ENCODE data around the gene ERCC3.

ERCC3 gene

GRCh38 chr2:127293748-127294562 is at the start of gene ERCC3:
TSS of gene ERCC3 (minus strand) at chr2:127294144. CDS start at chr2:127294081, 63 bp downstream.
- DNase-seq: peak; percentile 70 to 80

GRCh38 chr2:127343277-127343676 is 49.3 kb upstream of the ERCC3 start:
- no peak for DNase-seq

GRCh38 chr2:127342101-127342500 is 48.2 kb upstream of the ERCC3 start:
- DNase-seq: no peak

- no peak for DNase-seq
These were observed 38.4 kb upstream of the ERCC3 start for GRCh38 chr2:127332335-127332734.

GRCh38 chr2:127330753-127331152 is 36.8 kb upstream of the ERCC3 start:
- no peak for DNase-seq

- no peak for DNase-seq
These were observed 32.5 kb upstream of the ERCC3 start for GRCh38 chr2:127326289-127326945.

GRCh38 chr2:127324635-127325034 is 30.7 kb upstream of the ERCC3 start:
- DNase-seq: peak in 1 of 2 donors; percentile 47

- DNase-seq: no peak
These were observed 27.4 kb upstream of the ERCC3 start for GRCh38 chr2:127321303-127321702.

GRCh38 chr2:127320586-127321275 is 26.8 kb upstream of the ERCC3 start:
- no peak for DNase-seq

GRCh38 chr2:127320067-127320466 is 26.1 kb upstream of the ERCC3 start:
- no peak for DNase-seq

- DNase-seq: no peak
These were observed 20.4 kb upstream of the ERCC3 start for GRCh38 chr2:127314193-127314988.

GRCh38 chr2:127313406-127313805 is 19.5 kb upstream of the ERCC3 start:
- DNase-seq: no peak

- no peak for DNase-seq
These were observed 17.0 kb upstream of the ERCC3 start for GRCh38 chr2:127310980-127311379.

- no peak for DNase-seq
These were observed 15.5 kb upstream of the ERCC3 start for GRCh38 chr2:127309468-127309867.

GRCh38 chr2:127308586-127309138 is 14.7 kb upstream of the ERCC3 start:
- no peak for DNase-seq

GRCh38 chr2:127305990-127306585 is 12.1 kb upstream of the ERCC3 start:
- DNase-seq: no peak

- no peak for DNase-seq
These were observed 8.2 kb upstream of the ERCC3 start for GRCh38 chr2:127302168-127302567.

GRCh38 chr2:127293386-127293747 is 577 bp downstream of the ERCC3 start:
- DNase-seq: no peak

- no peak for DNase-seq
These were observed 5.7 kb downstream of the ERCC3 start for GRCh38 chr2:127288274-127288673.

- DNase-seq: no peak
These were observed 10.7 kb downstream of the ERCC3 start for GRCh38 chr2:127283275-127283674.

GRCh38 chr2:127280693-127281092 is 13.3 kb downstream of the ERCC3 start:
- no peak for DNase-seq

- DNase-seq: no peak
These were observed 14.2 kb downstream of the ERCC3 start for GRCh38 chr2:127279781-127280180.
